ENCODE data around the gene CDYL.

Gene CDYL

GRCh38 chr6:4774715-4775493, 1.3 kb upstream of the CDYL start:
- DNase-seq, result no peak

GRCh38 chr6:4775494-4776130, 592 bp upstream of the CDYL start:
- DNase-seq, result no peak

GRCh38 chr6:4776493-4777393, 539 bp downstream of the CDYL start:
- no peak for DNase-seq

- DNase-seq, result no peak
Measured at GRCh38 chr6:4777394-4777935, 1.3 kb downstream of the CDYL start.

- DNase-seq, result no peak
Measured at GRCh38 chr6:4778086-4778485, 1.9 kb downstream of the CDYL start.

- DNase-seq, result no peak
Measured at GRCh38 chr6:4780360-4780812, 4.2 kb downstream of the CDYL start.

- no peak for DNase-seq
Measured at GRCh38 chr6:4781426-4781825, 5.2 kb downstream of the CDYL start.

GRCh38 chr6:4781967-4782575, 5.9 kb downstream of the CDYL start:
- no peak for DNase-seq

GRCh38 chr6:4786996-4787395, 10.8 kb downstream of the CDYL start:
- no peak for DNase-seq

GRCh38 chr6:4788482-4788881, 12.3 kb downstream of the CDYL start:
- no peak for DNase-seq

- DNase-seq, result no peak
Measured at GRCh38 chr6:4788953-4789584, 12.9 kb downstream of the CDYL start.

GRCh38 chr6:4790158-4790899, 14.1 kb downstream of the CDYL start:
- no peak for DNase-seq

GRCh38 chr6:4794140-4794707, 18.0 kb downstream of the CDYL start:
- no peak for DNase-seq

GRCh38 chr6:4797587-4797986, 21.4 kb downstream of the CDYL start:
- DNase-seq, result no peak

- no peak for DNase-seq
Measured at GRCh38 chr6:4799912-4800311, 23.7 kb downstream of the CDYL start.

GRCh38 chr6:4800662-4801061, 24.5 kb downstream of the CDYL start:
- no peak for DNase-seq

GRCh38 chr6:4801491-4802110, 25.4 kb downstream of the CDYL start:
- DNase-seq, result no peak

- DNase-seq, result no peak
Measured at GRCh38 chr6:4802312-4802935, 26.2 kb downstream of the CDYL start.

- no peak for DNase-seq
Measured at GRCh38 chr6:4803343-4803744, 27.1 kb downstream of the CDYL start.

- DNase-seq, result no peak
Measured at GRCh38 chr6:4804095-4804494, 27.9 kb downstream of the CDYL start.

All from cortex of kidney (tissue), 1 donor.